GM21737 (cell line): Measurements from ENCODE around the gene PHETA1.
"Not testable (repeated sequence)": the region's sequence is repeated elsewhere in the genome, so short reads cannot be mapped to it uniquely, and the experiment has no call there.

Experiments used
- ATAC-seq: cut with Tn5 transposase; IDR thresholded peaks from one replicate; pipeline ENCODE4 v1.9.1; 2021; ENCODE audit warnings: mild to moderate bottlenecking, moderate library complexity; ENCODE audit not compliant: unreplicated experiment

PHETA1 gene

DNA sequence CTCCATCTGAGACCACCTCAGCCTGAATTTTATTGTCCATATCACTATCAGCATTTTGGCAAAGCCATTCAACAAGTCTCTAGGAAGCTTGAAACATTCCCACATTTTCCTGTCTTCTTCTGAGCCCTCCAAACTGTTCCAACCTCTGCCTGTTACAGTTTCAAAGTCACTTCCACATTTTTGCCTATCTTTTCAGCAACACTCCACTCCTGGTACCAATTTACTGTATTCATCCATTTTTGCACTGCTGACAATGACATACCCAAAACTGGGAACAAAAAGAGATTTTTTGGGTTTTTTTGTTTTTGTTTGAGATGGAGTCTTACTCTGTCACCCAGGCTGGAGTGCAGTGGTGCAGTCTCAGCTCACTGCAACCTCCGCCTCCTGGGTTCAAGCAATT is 4.3 kb upstream of the PHETA1 start:
- not testable (repeated sequence) for ATAC-seq

DNA sequence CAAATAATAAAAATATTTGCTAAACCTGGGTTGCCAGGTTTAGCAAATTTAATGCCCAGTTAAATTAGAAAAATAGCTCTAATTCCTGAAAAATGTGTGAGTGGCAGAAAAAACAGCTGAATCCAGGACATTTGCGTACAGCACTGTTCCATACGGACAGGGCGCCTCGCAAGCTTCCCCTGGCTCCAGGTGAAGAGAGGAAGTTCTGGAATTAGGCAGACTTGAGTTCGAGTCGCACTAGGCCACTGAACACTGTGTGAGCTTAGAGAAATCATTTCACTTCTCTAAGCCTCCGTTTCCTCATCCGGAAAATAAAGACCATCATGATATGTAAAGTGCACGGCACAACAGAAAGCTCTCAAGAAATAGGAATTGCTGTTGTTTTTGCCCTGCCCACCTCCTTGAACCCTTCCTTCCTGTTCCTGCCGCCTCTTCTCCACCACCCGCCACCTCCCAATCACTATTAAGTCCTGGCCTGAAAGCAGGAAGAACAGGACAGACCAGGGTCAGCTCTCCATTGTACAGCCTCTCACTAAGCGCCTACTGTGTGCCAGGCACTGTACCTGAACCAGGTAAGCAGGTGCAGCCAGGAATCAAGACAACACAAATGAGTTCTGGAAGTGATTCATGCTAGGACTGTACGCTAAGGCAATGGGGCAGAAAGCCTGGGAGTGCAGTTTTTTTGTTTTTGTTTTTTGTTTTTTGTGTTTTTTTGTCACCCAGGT is 763 bp upstream of the PHETA1 start:
- no peak for ATAC-seq

DNA sequence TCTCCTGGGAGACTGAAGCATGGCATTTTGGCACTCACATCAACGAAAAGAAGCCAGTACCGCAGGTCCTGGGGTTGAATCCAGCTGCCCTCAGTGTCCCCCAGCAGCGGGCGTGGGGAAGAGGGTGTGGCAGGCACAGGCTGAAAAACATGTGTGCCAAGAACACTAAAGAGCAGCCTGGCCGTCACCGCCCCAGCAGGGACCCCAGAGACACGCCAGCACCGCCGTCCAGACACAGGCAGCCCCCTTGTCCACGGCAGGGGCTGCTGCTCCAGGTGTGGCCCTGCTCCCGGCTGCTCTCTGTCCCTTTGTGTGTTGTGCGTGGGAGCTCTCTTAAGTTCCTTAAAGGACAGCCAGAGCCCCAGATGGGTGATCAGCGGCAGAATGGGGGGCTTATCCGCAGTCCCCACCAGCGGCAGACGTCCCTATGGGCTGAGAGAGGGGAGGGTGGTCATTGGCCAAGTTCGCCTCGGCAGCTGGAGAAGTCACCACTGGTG is 556 bp downstream of the PHETA1 start:
- peak; percentile 19 for ATAC-seq

DNA sequence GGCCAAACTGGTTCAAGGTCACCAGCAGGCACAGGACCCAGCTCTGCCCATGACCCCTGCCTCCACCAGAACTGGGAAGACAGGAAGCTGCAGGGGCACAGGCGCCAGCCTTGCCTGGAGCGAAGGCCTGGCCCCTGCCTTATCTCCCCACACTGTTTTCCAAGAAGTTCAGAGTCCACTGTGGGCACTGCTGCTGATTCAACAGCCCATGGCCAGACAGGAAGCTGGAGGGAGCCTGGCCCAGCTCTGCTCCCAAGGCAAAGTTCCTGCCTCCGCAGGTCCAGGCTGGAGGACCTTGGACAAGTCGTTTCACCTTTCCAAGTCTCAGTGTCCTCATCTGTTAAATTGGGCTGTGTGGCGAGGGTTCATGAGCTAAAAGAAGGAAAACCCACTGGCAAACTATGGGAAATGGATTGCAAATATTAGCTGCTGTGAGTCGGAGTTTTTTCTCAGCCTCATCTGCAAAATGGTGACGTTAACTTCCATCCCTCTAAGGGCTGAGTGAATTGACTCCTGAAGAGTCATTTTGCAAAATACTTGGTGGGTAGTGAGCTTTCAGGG is 1.2 kb downstream of the PHETA1 start:
- ATAC-seq = no peak

DNA sequence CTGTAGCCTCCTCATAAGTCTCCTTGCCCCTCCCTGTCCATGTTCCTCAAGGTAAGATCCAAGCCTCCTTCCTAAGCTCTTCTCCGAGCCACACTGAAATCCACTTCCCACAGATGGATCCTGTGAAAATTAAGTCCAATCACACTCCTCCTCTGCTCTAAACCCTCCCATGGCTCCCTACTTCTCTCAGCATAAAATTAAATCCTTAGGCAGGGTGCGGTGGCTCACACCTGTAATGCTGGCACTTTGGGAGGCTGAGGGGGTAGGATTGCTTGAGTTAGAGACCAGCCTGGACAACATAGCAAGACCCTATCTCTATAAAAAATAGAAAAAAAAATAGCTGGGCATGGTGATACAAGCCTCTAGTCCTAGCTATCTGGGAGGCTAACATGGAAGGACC is 2.3 kb downstream of the PHETA1 start:
- no peak for ATAC-seq

DNA sequence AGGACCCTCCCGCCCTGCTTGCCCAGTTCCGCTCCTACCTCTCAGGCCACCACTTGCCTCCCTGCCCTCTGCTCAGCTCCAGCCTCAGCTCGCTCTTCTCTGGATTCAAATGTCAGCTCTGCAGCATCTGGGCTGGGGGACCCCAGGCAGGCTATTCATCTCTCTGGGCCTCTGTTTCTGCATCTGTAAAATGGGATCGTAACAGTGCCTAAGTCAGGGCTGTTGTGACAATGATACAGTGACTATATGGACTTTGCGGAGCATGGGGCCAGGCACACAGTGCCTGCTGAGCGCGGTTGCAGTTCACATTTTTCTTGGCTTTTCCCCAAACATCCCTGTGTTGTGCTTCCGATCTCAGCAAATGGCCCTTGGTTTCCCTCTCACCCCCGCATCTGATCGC is 2.8 kb downstream of the PHETA1 start:
- no peak for ATAC-seq

DNA sequence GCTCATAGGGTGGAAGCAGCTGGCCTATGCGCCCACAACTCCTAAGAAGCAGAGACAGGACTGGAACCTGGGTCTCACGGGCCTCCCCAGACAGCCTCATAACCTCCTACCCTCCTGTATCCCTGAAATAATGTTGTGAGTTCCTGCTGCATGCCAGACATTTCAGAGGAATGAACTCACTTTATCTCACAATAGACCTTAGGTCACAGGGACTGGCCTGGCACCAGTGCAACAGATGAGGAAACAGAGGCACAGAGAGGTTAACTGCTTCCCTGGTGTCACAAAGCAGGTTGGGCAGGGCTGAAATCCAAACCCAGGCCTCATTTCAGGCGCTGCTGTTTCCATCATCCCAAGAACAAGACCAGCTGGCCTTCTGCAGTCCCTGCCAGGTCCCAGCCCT is 5.3 kb downstream of the PHETA1 start:
- no peak for ATAC-seq

DNA sequence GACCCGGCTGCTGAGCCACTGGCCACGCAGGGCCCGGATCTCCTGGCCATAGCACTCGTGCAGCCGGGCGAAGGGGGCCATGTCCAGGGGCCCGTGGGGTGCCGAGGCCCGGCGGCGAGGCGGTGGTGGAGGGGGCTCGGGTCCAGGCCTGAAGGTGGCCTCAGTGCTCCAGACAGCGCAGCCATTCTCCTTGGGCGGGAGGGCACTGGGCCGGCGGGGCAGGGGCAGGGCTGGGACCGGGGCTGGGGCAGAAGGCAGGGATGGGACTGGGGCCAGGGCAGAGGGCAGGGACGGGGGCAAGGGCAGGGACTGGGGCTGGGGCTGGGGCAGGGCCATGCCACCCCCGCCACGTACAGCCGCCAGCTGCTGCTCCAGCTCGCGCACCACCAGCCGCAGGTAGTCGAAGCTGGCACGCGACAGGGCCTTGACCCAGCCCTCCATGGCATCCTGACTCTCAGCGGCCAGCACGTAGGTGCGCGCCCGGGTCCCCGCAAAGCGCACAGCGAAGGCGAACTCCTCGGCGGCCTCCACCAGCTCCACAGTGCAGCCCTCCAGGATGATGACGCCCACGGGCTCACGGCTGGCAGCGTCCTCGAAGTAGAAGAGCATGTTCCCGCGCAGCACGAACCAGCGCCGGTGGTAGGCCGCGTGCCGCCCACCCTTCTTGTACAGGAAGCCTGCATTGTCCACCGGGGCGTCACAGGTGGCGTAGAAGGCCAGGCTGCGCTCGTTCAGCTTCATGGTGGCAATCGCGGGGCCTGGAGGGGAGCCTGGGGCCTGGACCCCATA is 6.0 kb downstream of the PHETA1 start:
- no peak for ATAC-seq

DNA sequence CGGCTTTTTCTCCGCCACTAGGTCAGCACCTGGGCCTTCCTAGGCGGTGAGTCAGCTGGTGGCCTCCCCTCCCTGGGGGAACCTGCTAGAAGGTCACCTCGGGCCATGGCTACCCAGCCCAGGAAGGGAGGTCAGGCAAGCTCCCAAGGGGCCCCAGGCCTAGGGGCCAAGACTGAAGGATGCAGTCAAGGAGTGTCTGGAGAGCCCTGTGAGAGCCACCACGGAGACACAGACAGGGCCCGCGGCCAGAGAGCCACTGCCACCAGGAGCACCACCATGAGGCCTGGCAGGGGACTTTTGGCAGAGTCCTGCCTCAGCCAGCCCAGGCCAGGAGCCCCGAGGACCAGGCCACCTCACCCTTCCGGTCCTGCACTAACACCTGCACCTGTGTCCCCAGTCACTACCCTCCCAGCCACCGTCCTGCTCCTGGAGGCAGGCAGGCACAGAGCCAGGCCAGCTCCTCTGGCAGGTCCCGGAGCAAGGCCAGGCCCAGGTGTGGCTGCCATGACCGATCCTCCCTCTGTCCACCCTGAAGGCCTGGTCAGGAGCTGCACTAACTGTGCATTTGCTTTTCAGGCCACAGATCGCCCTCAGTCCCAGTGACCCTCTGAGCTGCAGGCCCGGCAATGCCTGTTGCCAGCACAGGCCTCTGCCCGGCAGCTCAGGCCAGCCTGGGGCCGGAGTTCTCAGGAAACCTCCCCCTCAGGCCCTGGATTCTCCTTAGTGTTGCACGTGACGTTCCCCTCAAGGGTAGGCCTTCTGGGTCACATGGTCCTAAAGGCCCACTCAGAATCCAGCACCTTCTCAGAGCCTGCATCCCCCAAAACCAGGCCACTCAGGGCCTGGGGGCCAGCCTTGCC is 6.9 kb downstream of the PHETA1 start:
- ATAC-seq = no peak

DNA sequence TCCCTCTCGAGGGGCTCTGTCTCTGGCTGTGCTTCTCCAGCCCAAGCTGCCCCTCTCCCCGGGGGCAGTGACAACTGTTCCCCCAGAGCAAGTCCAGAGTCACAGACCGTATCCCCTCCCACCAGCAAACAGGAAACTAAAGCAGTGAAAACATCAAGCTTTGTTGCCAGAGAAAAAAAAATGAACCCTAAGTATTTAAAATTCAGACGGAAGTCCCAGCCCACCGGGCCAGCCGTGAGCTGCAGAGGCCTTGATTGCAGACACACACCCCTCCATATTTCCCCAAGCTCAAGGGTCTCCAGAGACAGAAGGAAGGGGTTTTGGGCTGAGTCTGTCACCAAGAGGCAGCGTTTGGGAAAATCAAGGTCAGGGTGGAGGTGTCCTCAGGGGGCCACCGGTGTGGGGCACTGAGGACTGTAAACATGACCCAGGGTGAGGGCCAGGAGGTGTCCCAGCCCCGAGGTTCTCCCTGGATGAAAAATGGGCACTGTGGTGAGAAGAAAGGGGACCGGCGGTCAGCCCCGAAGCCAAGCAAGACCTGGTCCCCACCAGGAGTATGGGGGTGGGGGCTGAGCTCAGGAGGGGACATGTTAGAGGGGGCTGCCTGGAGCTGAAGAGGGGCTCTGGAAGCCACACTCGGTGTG is 7.7 kb downstream of the PHETA1 start:
- ATAC-seq = no peak

DNA sequence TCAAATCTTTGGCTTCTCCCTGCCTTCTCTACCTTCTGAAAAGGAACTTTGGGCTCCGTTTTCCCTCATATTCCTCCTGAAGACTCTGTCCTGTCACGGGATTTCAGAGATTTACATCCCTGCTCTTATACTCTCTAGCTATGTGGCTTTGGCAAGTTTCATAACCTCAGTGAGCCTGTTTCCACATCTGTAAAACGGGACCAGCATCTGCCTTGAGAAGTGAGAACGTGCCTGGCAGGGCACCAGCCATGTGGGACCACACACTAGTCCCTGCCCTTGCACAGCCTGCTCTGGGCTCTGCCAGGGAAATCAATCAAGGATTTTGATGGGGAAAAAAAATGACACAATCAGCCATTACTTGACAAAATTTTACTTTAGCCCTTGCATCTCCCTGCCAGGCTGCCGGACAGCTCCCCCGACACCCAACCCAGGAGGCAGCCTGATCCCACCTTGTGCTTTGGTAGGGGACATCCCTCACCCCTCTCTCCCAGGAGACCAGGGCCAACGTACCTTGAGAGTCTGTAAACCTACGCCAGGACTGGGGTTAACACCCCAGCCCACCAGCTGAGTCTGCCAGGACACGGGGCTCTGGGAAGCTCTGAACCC is 8.5 kb downstream of the PHETA1 start:
- no peak for ATAC-seq

DNA sequence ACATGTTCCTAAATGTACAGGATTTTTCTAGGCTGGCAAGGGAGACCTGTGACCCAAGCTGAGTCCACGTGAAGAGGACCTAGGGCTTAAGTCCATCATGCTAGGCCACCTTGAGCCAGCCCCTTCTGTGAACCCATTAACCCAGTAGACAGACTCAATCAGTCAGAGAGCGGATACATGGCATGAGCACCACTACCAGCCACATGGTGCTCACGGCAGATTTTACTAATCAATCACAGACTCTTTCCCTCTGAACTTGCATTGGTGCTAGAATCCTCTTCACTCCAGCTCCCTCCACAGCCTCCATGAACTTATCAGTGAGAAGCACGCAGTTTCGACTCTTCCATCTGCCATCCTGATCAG is 9.0 kb downstream of the PHETA1 start:
- ATAC-seq = no peak

DNA sequence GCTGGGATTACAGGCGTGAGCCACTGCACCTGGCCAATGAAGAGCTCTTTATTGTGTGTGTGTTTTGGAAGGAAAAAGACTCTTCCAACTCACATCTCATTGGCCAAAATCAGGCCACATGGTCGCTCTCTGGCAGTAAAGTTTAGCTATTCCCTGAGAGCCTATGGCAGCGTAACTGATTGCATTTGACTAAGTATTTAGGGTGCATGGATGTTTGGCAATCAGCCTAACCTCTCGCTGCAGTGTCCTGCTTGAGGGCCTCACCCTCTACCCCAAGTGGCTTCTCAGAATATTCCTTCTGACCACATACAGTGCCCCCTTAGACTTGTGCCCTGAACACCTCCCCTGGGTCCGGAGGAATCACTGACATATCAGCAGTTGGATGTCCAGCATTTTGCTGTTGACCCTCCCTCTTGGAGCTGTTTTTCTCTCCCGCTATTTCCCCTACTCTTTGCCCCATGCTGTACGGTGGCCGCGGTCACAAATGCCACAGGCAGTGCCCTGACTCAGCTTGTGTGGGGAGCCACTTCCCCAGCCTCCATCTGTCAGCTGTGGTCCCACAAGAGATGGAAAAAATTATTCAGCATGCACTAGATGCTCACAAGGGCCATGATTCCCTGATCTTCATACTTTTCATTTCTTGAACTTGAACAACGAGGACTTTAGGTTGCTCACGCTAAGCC is 9.5 kb downstream of the PHETA1 start:
- no peak for ATAC-seq

DNA sequence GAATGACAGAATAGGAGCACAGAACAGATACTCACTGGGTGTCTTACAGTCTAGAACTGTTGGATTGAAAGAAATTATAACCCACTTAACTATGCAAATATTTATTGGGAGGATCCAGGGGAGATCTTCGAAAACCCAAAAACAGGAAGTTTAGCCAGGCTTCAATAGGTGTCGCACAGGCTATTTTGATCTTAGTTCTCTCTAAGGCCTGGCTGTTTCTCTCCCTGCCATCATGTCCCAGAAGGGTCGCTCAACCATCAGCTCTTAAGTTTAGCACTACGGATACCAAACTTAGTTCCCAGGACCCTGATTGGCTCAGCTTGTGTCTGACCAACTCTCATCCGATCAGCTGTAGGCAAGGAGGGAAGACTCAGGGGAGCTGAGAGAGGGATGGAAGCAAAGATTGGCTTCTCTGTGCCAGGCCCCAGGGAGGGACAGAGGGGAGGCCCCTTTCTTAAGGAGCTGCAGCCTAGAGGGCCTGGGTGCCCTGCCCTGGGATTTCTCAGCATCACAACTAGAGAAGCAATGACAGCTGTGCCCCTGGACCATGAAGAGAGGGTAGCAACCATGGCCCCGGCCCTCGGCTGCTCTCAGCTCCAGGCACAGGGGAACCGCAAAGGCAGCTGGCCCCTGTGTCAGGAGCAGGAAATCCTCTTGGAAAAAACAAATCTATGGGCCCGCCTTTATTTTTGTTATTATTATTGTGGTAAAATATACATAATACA is 13.5 kb downstream of the PHETA1 start:
- ATAC-seq = no peak

DNA sequence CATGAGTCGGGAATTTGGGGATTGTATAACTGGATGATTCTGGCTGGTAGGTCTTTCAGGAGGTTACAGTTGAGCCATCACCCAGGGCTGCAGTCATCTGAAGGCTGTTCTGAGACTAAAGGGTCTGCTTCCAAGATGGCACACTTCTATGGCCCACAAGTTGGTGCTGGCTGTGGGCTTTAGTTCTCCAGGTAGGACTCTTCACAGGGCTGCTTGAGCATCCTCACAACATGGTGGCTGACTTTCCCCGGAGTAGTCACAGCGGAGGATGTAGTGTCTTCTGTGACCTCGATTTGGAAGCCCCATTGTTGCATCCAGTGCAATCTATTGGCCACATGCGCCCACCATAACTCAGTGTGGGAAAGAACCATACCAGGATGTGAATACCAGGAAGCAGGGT is 14.4 kb downstream of the PHETA1 start:
- ATAC-seq = no peak

DNA sequence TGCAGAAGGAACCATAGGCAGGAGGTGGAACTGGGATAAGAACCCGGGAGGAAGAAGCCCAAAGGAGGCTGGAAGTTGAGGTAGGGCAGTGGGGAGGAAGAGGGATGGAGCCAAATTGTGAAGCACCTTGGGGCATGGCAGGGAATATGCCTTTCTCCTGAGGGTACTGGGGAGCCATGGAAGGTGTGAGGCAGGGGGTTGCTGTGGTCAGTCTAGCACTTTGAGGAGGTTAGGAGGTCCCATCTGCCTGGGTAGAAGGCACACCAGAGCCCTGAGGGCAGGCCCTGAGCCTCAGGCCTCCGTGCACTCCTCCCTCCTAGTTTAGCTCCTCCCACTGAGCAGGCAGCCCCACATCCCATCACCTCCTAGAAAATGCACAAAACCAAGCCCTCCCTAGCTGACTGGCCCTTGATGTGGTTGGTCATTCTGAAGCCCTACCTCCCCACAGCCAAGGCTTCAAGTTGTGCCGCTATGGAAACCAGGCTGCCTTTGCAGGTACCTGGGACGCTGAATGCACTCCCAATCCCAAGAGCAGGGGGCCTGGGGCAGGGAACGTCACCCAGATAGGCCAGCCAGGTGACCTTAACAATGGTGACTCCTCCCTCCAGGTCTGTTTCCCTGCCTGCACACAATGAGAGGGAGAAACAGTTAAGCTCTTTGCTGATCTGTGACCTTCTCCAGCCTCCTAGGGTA is 15.1 kb downstream of the PHETA1 start:
- no peak for ATAC-seq

DNA sequence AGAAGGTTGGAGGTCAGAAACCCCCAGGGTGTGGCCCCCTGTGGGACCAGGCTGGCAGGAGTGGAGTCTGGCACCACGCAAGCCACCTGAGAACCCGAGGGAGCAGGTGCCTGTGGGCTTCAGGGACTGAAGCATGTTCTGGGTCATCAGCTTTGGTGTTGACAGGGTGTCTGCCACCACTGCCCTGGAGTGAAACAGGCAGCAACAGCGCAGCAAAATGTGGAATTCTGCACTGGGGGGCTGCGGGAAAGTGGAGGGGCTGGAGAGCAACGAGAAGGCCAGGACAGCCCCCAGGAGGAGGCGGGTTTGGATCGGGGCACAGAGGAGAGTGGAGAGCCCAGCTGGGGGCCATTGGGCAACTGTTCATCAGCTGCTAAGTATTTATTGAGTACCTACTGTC is 15.9 kb downstream of the PHETA1 start:
- ATAC-seq = no peak

DNA sequence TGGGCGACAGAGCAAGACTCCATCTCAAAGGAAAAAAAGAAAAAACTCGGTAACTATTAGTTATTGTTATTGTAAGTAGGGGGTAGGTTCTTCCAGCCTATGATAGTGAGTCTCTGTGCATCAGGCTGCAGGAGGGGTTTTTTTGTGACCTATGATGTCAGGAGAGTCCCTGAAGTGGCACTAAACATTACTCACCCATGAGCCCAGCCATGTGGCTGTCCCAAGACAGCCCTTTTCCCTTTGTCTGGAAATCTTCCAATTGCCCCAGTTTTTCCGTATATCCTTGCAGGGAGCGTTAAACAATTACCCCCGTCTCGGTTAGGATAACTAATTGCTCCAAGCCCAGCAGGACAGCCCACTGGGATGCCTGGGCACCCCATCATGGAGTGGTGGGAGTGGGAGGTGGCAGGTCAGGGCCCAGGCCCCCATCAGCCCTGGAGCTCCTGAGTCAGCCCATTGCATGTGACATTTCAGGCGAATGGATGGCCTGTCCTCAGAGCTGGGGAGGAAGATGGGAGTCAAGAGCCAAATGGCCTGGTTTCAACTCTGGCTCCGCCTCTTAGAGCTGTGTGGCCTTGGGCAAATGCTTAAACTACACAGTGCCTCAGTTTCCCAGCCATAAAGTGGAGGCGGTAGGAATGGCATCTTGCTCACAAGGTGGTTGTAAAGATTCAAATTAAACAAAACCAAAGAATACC is 16.4 kb downstream of the PHETA1 start:
- ATAC-seq = no peak
